ENCODE data around the gene SSTR5. TPM values are rescaled to one million over a fixed set of nuclear protein-coding genes. Genes with fewer than 3 reads are reported as not detected.

Gene SSTR5
- total RNA-seq, 1 donor from 2014 or later = 14.7 TPM

- no peak for DNase-seq (ENCODE audit: missing footprints)
- intact Hi-C loops (cut with DNase I) = loop anchor here (2.0 kb wide), 1 partner anchor 21 kb away; no protein-coding TSS in a partner anchor
- ATAC-seq = no peak
Measured at GRCh38 chr16:1095450-1096168, 23.1 kb downstream of the SSTR5 start.

DNA sequence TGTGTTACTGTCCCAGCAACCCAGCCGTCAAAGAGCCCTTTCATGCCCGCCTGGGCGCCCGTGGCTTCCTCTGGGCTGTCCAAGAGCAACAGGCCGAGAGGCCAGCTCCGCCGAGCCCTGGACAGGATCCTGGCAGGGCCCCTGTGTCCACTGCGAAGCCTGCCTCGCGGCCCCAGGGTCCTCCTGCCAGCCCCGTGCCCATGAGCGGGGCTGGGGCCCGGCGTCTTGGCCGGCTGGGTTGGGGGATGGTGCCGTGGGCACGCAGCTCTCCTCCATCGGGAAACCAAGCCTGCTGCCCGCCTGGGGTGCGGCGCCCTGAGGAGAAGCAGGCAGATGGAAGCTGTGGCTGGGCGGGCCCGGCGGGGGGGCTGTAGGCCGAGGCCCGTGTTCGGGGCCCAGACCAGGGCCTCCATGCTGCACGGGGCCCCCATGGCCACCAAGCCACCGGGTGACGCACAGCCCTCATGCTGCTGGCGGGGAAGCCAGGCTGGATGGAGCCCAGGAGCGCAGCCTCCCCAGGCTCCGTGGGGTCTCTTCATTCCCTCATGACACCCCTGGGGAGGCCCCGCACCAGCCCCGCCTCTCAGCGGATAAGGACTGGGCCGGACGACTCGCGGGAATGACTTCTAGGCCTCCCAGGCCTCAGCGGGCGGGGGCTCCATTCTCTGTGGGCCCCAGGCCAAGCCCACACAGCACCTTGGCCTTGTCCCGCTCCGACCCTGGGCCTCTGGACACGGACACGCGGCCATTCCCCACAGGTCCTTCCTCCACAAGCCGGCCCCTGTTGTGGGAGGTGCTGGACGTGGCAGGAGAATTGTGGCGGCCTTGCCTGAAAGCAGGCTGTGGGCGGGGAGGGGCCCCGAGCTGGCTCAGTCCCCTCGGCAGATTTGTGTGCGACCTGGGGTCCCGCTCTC, 23.9 kb downstream of the SSTR5 start, which contains the start of gene C1QTNF8:
C1QTNF8 (minus strand) TSS at position 76 of the 914 bp plus-strand sequence. CDS start 1,322 bp downstream, outside the sequence.
- intact Hi-C loops (cut with DNase I) = loop anchor here (2.0 kb wide), 1 partner anchor 22 kb away; no protein-coding TSS in a partner anchor
- DNase-seq (ENCODE audit: missing footprints) (no peak), ATAC-seq (no peak)

- no peak for DNase-seq (ENCODE audit: missing footprints)
- peak; percentile 14 for ATAC-seq
- intact Hi-C loops (cut with DNase I) = loop anchor here (2.0 kb wide), 1 partner anchor 22 kb away; no protein-coding TSS in a partner anchor
Measured at GRCh38 chr16:1097156-1097555, 24.6 kb downstream of the SSTR5 start.

GRCh38 chr16:1097800-1098199, 25.3 kb downstream of the SSTR5 start:
- DNase-seq (ENCODE audit: missing footprints) (peak; percentile 84), ATAC-seq (peak; percentile 92)
- intact Hi-C loops (cut with DNase I) = loop anchor here (1.0 to 2.0 kb wide), 2 partner anchors 7 to 23 kb away; no protein-coding TSS in a partner anchor

DNA sequence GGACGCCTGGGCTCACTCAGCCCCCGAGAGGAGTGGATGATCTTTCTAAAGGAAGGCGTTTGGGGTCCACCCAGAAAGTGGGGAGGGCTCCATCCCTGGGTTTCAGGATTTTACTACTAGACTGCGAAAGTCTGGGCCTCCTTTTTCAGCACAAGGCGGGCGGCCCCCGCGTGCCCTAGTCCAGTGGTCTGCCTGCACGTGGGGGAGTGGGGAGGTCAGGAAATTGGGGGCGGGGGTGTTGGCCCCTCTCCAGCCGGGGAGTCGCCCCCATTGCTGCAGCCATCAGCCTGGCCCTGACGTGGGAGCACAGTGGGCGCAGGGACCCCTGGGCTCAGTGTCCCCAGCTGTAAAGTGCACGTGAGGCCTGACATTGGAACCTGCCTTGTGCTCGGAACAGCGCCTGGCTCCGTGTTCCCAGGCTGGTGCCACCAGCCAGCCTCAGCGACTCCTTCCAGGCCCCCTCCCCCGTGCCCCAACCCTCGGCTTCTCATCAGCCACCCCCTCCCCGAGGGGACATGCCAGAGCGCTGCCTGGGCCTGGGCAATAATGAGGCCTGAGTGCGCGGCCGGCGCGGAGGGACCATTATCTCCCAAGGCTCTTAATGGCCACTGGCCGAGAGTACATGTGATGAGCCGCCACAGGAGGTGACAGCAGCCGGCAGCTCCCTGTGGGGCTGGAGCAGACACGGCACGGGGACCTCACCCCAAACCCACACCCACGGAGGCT, 25.9 kb downstream of the SSTR5 start:
- intact Hi-C loops (cut with DNase I) = loop anchor here (1.0 kb wide), 1 partner anchor 8 kb away; no protein-coding TSS in a partner anchor
- no peak for DNase-seq (ENCODE audit: missing footprints)
- peak; percentile 26 for ATAC-seq

DNA sequence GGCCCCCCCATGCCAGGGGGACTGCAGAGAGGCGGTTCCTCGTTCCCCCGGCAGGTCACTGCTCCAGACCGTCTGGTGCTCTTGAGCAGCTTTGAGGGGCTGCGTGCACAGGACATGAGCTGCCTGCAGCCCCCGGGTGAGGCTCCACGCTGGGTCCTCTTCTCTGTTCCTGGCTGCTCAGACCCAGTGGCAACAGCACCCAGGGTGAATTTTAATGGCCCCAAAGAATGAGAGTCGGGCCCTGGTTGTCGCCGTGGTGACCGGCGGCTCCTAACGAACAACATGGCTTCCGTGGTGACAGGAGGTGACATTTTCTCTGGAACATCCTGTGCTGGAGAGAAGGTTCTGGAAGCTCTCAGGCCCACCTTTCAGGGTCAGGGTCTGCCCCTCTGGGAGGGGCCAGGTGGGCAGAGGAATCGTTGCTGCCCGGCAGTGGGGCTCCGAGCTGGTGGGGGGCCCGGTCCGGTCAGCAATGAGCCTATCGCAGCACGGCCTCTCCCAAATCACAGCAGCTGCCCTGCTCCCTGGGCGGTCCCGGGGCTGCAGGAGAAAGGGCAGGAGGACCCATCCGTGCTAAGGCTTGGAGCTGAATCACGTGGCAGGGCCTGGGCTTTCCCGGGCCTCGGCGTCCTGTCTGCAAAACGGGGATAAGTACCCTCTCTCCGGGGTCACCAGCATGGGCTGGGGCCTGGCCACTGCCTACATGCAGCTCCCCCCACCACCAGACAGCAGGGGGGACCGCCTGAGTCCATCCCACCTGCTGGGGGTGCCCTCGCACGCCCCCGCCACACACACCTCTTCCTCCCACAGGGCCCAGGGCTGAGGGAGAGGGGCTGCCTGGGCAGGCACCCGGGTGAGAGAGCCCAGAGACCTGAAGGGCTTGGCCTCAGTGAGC, 26.9 kb downstream of the SSTR5 start:
- ATAC-seq (no peak), DNase-seq (ENCODE audit: missing footprints) (no peak)
- intact Hi-C loops (cut with DNase I) = no loop called here

- intact Hi-C loops (cut with DNase I) = no loop called here
- no peak for ATAC-seq
Measured at GRCh38 chr16:1100084-1100800, 27.7 kb downstream of the SSTR5 start.

GRCh38 chr16:1101133-1101532, 28.6 kb downstream of the SSTR5 start:
- intact Hi-C loops (cut with DNase I) = no loop called here
- no peak for DNase-seq (ENCODE audit: missing footprints)
- ATAC-seq = no peak

More at GRCh38 chr16:1100084-1100800, 27.7 kb downstream of the SSTR5 start:
- DNase-seq (ENCODE audit: missing footprints) = no peak

- no peak for ATAC-seq
- DNase-seq (ENCODE audit: missing footprints) = no peak
- intact Hi-C loops (cut with DNase I) = loop anchor here (2.0 kb wide), 2 partner anchors 45 to 289 kb away; no protein-coding TSS in a partner anchor
Measured at GRCh38 chr16:1101573-1102332, 29.2 kb downstream of the SSTR5 start.

GRCh38 chr16:1102333-1102700, 29.8 kb downstream of the SSTR5 start:
- intact Hi-C loops (cut with DNase I) = loop anchor here (2.0 kb wide), 2 partner anchors 46 to 290 kb away; no protein-coding TSS in a partner anchor
- ATAC-seq (no peak), DNase-seq (ENCODE audit: missing footprints) (no peak)

GRCh38 chr16:1102921-1103635, 30.5 kb downstream of the SSTR5 start:
- peak; percentile 79 for DNase-seq (ENCODE audit: missing footprints)
- ATAC-seq = peak; percentile 41
- intact Hi-C loops (cut with DNase I) = loop anchor here (2.0 kb wide), 2 partner anchors 46 to 290 kb away; no protein-coding TSS in a partner anchor

- ATAC-seq (no peak), DNase-seq (ENCODE audit: missing footprints) (no peak)
- intact Hi-C loops (cut with DNase I) = loop anchor here (2.0 kb wide), 2 partner anchors 47 to 291 kb away; no protein-coding TSS in a partner anchor
Measured at GRCh38 chr16:1103636-1103980, 31.1 kb downstream of the SSTR5 start.

DNA sequence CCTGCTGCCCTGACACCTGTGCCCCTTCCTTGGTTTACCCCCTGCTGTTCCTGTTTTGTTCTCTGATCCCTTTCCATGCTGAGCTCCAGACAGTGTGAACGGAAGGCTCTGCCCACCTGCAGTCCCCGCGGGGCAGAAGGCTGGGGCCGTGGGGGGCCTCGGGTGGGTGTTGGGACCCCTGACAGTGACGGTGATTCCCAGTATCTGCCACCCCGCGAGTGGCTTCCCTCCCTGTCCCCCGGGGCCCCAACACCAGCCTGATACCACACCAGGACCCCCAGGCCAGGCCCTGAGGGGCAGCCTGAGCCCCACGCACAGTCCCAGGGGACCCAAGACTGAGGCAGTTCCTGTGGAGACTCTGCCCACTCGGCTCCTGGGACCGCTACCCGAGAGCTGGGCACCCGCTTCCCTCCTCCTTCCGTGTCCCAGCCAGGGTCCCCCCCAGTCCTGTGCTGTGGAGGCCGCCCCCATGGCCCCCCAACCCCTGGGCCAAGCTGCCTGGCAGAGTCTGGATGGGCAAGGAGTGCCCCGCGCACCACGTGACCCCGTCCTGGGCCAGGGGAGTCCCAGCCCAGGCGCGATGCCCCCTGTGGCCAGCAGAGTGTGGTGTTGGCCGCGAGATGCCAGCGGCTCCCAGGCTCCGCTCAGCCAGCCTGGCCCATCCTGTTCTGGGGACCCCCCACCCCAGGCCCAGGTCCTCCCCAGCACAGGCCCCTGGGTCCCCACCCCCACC, 33.5 kb downstream of the SSTR5 start:
- peak; percentile 71 for ATAC-seq
- intact Hi-C loops (cut with DNase I) = loop anchor here (1.0 kb wide), 1 partner anchor 88 kb away; no protein-coding TSS in a partner anchor
- no peak for DNase-seq (ENCODE audit: missing footprints)

GRCh38 chr16:1106659-1107058, 34.1 kb downstream of the SSTR5 start:
- DNase-seq (ENCODE audit: missing footprints) (no peak), ATAC-seq (no peak)
- intact Hi-C loops (cut with DNase I) = loop anchor here (1.0 kb wide), 1 partner anchor 88 kb away; no protein-coding TSS in a partner anchor

- ATAC-seq (no peak), DNase-seq (ENCODE audit: missing footprints) (no peak)
- intact Hi-C loops (cut with DNase I) = no loop called here
Measured at GRCh38 chr16:1107141-1107540, 34.6 kb downstream of the SSTR5 start.

All from Right ventricle myocardium inferior (tissue), 1 donor.